GM15510 (cell line): ENCODE data around the gene ATXN7.

Experiments used
- POLR2A ChIP-seq: IDR thresholded peaks from 3 replicates; pipeline ENCODE4 v1.6.1; 2011; ENCODE audit warnings: borderline replicate concordance; ENCODE audit not compliant: insufficient read length; ENCODE audit errors: extremely low read depth

ATXN7 gene

GRCh38 chr3:63927422-63928280 is 64.0 kb downstream of the ATXN7 start:
- no peak for TF ChIP-seq POLR2A

- no peak for TF ChIP-seq POLR2A
Observed at GRCh38 chr3:63931290-63931689, 67.6 kb downstream of the ATXN7 start.

GRCh38 chr3:63932509-63933212 is 69.0 kb downstream of the ATXN7 start:
- TF ChIP-seq POLR2A: no peak

- TF ChIP-seq POLR2A: no peak
Observed at GRCh38 chr3:63933459-63933858, 69.8 kb downstream of the ATXN7 start.

- TF ChIP-seq POLR2A: no peak
Observed at GRCh38 chr3:63934041-63934866, 70.6 kb downstream of the ATXN7 start.

- TF ChIP-seq POLR2A: no peak
Observed at GRCh38 chr3:63936925-63937324, 73.3 kb downstream of the ATXN7 start.

GRCh38 chr3:63937661-63938651 is 74.3 kb downstream of the ATXN7 start:
- TF ChIP-seq POLR2A: no peak

- TF ChIP-seq POLR2A: no peak
Observed at GRCh38 chr3:63940389-63940757, 76.7 kb downstream of the ATXN7 start.

GRCh38 chr3:63942528-63942927 is 78.9 kb downstream of the ATXN7 start:
- TF ChIP-seq POLR2A: no peak

- TF ChIP-seq POLR2A: no peak
Observed at GRCh38 chr3:63943678-63944077, 80.0 kb downstream of the ATXN7 start.

GRCh38 chr3:63945558-63946096 is 82.0 kb downstream of the ATXN7 start:
- no peak for TF ChIP-seq POLR2A

- TF ChIP-seq POLR2A: no peak
Observed at GRCh38 chr3:63946753-63947152, 83.1 kb downstream of the ATXN7 start.

- no peak for TF ChIP-seq POLR2A
Observed at GRCh38 chr3:63947594-63947993, 83.9 kb downstream of the ATXN7 start.

- no peak for TF ChIP-seq POLR2A
Observed at GRCh38 chr3:63949005-63949404, 85.3 kb downstream of the ATXN7 start.
